DND-41 (cell line): ENCODE data around the gene DGUOK.

ENCODE experiments used
- ATAC-seq: fragments of 200-7000 bp; cut with Tn5 transposase; 3 replicates; pipeline ENCODE4 v1.9.1; 2021; ENCODE audit warnings: low read depth; ENCODE audit not compliant: insufficient read depth
- DNase-seq: peaks from one replicate; pipeline ENCODE4 v3.0.0-alpha.2; 2020
- H2AFZ ChIP-seq: 2 replicates; pipeline ENCODE4 v1.6.0; 2012; ENCODE audit warnings: low read depth, low read length
- H3K27ac ChIP-seq: 2 replicates; pipeline ENCODE4 v1.5.1; 2012; ENCODE audit warnings: low read length, inconsistent platforms
- H3K27me3 ChIP-seq: fragments of 200-600 bp; sonication (generic); 2 replicates; pipeline ENCODE4 v1.6.0; 2012; ENCODE audit warnings: low read length, mild to moderate bottlenecking, inconsistent platforms; ENCODE audit not compliant: insufficient read depth, poor library complexity
- H3K36me3 ChIP-seq: 2 replicates; pipeline ENCODE4 v1.5.1; 2012; ENCODE audit warnings: low read length, inconsistent platforms; ENCODE audit not compliant: insufficient read depth
- H3K4me1 ChIP-seq: 2 replicates; pipeline ENCODE4 v1.5.1; 2012; ENCODE audit warnings: mild to moderate bottlenecking, low read length; ENCODE audit not compliant: insufficient read depth
- H3K4me2 ChIP-seq: 2 replicates; pipeline ENCODE4 v1.6.0; 2012; ENCODE audit warnings: mild to moderate bottlenecking, moderate library complexity, low read length, inconsistent platforms; ENCODE audit not compliant: insufficient read depth
- H3K4me3 ChIP-seq, 2 experiments: fragments of 200-600 bp in 1 of 2; shearing (Covaris generic) in 1 of 2; 2 replicates each; pipeline ENCODE4 v1.5.1; 2012 to 2016; ENCODE audit warnings: inconsistent platforms in 2 of 2, low read length in 2 of 2, mild to moderate bottlenecking in 2 of 2, low read depth in 1 of 2, moderate library complexity in 1 of 2
- H3K79me2 ChIP-seq: 2 replicates; pipeline ENCODE4 v1.6.0; 2012; ENCODE audit warnings: low read length, inconsistent platforms; ENCODE audit not compliant: insufficient read depth
- H3K9ac ChIP-seq: 2 replicates; pipeline ENCODE4 v1.6.0; 2012; ENCODE audit warnings: low read depth, mild to moderate bottlenecking, inconsistent platforms, low read length, moderate library complexity
- H3K9me3 ChIP-seq: 2 replicates; pipeline ENCODE4 v1.5.1; 2012; ENCODE audit warnings: low read length, moderate library complexity, mild to moderate bottlenecking, inconsistent platforms; ENCODE audit not compliant: insufficient read depth, severe bottlenecking
- H4K20me1 ChIP-seq: 2 replicates; pipeline ENCODE4 v1.6.0; 2012; ENCODE audit warnings: low read length; ENCODE audit not compliant: insufficient read depth
- EZH2 ChIP-seq: IDR thresholded peaks from 3 replicates; pipeline ENCODE4 v1.6.1; 2012; ENCODE audit warnings: borderline replicate concordance, low read depth, mild to moderate bottlenecking, moderate library complexity, low read length, inconsistent platforms; ENCODE audit not compliant: severe bottlenecking
- TF ChIP-seq, protein P1 (sequence below): IDR thresholded peaks from 2 replicates; pipeline ENCODE4 v1.5.1; 2012; ENCODE audit warnings: borderline replicate concordance, low read length, moderate library complexity, mild to moderate bottlenecking; ENCODE audit not compliant: poor library complexity, severe bottlenecking; ENCODE audit errors: extremely low read depth

The DGUOK gene

DNA sequence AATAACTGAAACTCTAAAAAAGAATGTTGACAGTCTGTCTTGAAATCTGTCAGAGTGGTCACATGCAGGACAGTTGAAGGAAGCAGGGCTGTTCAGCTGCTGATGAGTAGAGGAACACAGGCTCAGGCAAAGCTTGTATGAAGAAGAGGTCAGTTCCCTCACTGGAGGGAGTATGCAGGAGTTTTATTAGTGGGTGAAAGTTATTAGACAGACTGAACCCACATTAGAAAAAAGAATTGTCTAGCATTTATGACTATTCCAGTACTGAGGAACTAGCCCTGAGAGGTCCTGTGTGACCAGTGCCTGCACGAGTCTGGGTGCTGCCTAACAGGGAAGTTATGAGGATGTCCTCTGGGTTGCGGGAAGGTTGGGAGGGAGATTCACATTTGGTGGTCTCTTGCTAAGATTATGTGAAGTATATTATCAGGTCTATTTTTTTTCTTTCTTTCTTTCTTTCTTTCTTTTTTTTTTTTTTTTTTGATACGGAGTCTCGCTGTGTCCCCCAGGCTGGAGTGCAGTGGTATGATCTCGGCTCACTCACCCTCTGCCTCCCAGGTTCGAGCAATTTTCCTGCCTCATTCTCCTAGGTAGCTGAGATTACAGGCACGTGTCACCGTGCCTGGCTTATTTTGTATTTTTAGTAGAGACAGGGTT is 67.6 kb downstream of the DGUOK start:
- no peak for ATAC-seq
- H3K79me2 ChIP-seq = peaks cover 100% of the 10 kb centered on the region

DNA sequence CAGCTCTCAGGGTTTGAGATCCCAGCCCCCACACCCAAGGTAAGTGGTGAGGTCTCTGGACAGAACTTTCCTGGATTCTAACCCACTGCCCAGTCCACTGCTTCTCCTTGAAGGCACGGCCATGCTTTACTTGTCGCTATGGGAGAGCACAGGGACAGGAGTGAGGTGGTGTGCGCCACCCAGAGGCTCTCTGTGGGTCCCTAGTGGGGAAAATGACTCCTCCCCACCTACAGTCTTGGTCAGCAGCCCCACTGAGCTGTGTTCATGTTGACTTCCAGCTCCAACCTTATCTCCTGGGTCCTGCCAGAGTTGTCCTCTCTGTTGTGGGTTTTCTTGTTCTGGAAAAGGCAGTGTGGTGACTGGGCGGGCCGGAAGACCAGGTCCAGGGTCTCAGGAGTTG is 69.1 kb downstream of the DGUOK start:
- H3K4me2 ChIP-seq = no peak overlapping the region

More for the DNA sequence above, 67.6 kb downstream of the DGUOK start:
- H3K4me2 ChIP-seq = no peak overlapping the region
- no peak overlapping the region for H2AFZ ChIP-seq
- no peak for TF ChIP-seq EZH2
- TF ChIP-seq, protein P1, sequence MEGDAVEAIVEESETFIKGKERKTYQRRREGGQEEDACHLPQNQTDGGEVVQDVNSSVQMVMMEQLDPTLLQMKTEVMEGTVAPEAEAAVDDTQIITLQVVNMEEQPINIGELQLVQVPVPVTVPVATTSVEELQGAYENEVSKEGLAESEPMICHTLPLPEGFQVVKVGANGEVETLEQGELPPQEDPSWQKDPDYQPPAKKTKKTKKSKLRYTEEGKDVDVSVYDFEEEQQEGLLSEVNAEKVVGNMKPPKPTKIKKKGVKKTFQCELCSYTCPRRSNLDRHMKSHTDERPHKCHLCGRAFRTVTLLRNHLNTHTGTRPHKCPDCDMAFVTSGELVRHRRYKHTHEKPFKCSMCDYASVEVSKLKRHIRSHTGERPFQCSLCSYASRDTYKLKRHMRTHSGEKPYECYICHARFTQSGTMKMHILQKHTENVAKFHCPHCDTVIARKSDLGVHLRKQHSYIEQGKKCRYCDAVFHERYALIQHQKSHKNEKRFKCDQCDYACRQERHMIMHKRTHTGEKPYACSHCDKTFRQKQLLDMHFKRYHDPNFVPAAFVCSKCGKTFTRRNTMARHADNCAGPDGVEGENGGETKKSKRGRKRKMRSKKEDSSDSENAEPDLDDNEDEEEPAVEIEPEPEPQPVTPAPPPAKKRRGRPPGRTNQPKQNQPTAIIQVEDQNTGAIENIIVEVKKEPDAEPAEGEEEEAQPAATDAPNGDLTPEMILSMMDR = no peak
- no peak overlapping the region for H3K27ac ChIP-seq
- H3K4me1 ChIP-seq = peaks cover 30% of the 10 kb centered on the region
- H3K9me3 ChIP-seq = no peaks in the 10 kb centered on the region
- H4K20me1 ChIP-seq = peaks cover 82% of the 10 kb centered on the region
- H3K4me3 ChIP-seq = no peak overlapping the region
- H3K9ac ChIP-seq = no peak overlapping the region
- peaks cover 70% of the 10 kb centered on the region for H3K36me3 ChIP-seq
- H3K27me3 ChIP-seq = no peaks in the 10 kb centered on the region
- DNase-seq = no peak

DNA sequence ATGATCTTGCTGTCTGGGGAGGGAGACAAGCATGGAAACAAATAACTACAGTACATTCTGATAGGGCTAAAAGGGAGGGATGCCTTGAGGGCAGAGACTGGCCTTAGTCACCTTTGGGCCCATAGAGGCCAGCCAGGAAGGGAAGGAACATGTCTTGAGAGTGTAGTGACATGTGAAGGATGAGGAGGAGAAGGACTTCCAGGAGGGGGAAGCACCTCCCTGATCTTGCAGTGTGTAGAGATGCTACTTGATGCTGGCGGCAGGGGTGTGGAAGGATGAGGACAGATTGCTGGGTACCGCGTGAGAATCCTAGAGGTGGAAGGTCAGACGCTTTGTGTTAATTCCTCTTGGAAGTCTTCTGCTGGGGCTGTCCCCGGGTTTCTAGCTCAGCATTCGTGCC is 71.1 kb downstream of the DGUOK start:
- H3K4me2 ChIP-seq = no peak overlapping the region
- peaks cover 94% of the 10 kb centered on the region for H4K20me1 ChIP-seq
- no peak overlapping the region for H3K27ac ChIP-seq
- H3K4me1 ChIP-seq = peaks cover 25% of the 10 kb centered on the region
- H3K36me3 ChIP-seq = peaks cover 47% of the 10 kb centered on the region
- no peak for TF ChIP-seq EZH2
- TF ChIP-seq, protein P1 = peak; percentile 17
- no peaks in the 10 kb centered on the region for H3K27me3 ChIP-seq
- H3K4me3 ChIP-seq = no peak overlapping the region
- no peak overlapping the region for H2AFZ ChIP-seq
- no peak overlapping the region for H3K9ac ChIP-seq
- ATAC-seq (no peak), DNase-seq (no peak)
- peaks cover 91% of the 10 kb centered on the region for H3K79me2 ChIP-seq
- H3K9me3 ChIP-seq = no peaks in the 10 kb centered on the region

More for the DNA sequence above, 69.1 kb downstream of the DGUOK start:
- ATAC-seq (no peak), DNase-seq (no peak)
- peaks cover 99% of the 10 kb centered on the region for H3K79me2 ChIP-seq
- no peak overlapping the region for H3K9ac ChIP-seq
- H3K27me3 ChIP-seq = no peaks in the 10 kb centered on the region
- H4K20me1 ChIP-seq = peaks cover 84% of the 10 kb centered on the region
- H2AFZ ChIP-seq = no peak overlapping the region
- H3K27ac ChIP-seq = no peak overlapping the region
- peaks cover 15% of the 10 kb centered on the region for H3K4me1 ChIP-seq
- peaks cover 55% of the 10 kb centered on the region for H3K36me3 ChIP-seq
- H3K4me3 ChIP-seq = no peak overlapping the region
- no peaks in the 10 kb centered on the region for H3K9me3 ChIP-seq
- TF ChIP-seq, protein P1 = peak; percentile 20
- no peak for TF ChIP-seq EZH2
